Measurements from ENCODE around the gene IL1F10.

IL1F10 gene

DNA sequence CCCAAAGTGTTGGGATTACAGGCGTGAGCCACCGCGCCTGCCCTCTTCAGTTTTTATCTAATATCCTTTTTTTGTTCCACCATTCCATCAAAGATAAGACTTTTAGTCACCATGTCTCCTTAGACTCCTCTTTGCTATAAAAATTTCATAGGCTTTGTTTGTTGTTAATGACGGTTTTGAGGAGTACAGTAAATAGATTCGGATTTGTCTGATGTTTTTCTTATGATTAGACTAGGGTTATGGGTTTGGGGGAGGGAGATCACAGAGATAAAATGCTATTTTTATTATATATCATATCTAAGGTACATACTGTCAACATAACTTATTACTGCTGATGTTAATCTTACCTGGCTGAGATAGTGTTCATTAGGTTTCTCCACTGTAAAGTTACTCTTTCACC lies 21.3 kb upstream of the IL1F10 start:
- no peak for TF ChIP-seq CTCF (conservative IDR thresholded peaks at IDR 0.05; ENCODE audit: low read depth, low read length)
- no peak for DNase-seq (ENCODE audit: low read depth)
- H3K4me3 ChIP-seq (ENCODE audit: low read depth, low read length), result no peak overlapping the region

DNA sequence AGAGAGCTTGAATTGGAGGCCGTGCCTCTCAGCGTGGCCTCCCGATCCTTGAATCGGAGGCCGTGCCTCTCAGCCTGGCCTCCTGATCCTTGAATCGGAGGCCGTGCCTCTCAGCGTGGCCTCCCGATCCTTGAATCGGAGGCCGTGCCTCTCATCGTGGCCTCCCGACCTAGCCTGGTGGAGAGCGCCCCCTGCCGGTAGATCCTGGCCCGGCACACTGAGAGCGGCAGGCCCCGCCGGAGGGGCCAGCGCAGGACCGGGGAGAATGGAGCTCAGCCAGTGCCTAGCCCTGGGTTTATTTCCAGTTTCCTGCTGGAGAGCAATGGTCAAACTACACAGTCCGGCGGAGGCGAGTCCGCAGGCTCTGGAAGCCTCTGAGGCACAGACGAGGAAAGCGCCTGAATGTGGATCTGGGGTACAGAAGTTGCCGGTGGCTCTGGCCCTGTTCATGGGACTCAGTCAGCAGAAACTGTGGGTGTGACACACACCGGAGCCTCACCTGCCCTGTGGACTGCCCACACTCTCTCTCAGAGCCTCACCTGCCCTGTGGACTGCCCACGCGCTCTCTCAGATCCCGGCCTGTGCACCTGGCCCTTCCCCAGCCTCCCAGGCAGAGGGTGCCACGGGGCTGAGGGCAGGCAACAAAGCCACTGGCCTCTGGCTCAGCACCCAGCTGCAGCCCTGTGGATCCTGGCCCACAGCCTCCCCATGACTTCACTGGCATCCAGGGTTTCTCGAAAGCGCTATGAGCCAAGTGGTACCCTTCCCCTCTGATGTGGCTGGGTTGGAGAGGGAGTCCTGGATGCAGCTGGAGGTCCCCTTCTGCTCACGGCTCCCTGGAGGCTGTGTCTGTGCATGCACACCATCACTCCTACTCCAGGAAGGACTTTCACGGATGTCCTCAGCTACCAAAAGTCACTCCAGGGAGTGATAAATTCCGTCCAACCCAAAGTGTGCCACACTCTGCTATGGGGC lies 16.6 kb upstream of the IL1F10 start:
- no peak overlapping the region for H3K4me3 ChIP-seq (ENCODE audit: low read depth, low read length)
- no peak for TF ChIP-seq CTCF (conservative IDR thresholded peaks at IDR 0.05; ENCODE audit: low read depth, low read length)
- DNase-seq (ENCODE audit: low read depth), result no peak

DNA sequence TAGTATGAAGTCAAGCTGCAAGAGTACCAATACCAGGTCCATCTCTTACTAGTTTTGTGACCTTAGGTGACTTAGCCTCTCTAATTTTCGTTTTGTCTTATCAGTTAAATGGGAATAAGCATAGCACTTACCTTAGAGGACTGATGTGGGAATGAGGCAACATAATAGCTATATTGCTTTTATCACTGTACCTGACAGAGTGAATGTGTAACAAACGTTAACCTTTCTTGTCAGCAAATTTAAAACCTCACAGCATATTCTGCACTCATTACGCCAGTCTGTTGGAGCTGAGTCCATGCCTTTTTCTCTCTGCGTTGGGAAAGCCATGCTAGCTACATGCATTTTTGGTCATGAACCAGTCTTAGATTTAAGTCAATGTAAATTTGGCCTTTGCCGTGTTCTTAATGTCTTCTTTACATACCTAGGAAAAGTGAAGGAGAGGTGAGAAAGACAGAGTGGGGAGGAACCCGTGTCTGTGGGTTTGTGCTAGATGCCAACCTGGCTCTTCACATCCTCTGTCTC lies 15.3 kb upstream of the IL1F10 start, which contains the start of gene IL36B:
Gene IL36B, minus strand, starts transcription at position 472 of the 522 bp plus-strand sequence.
- TF ChIP-seq CTCF (conservative IDR thresholded peaks at IDR 0.05; ENCODE audit: low read depth, low read length), result no peak
- DNase-seq (ENCODE audit: low read depth), result no peak
- H3K4me3 ChIP-seq (ENCODE audit: low read depth, low read length), result no peak within 1 kb of the TSS

DNA sequence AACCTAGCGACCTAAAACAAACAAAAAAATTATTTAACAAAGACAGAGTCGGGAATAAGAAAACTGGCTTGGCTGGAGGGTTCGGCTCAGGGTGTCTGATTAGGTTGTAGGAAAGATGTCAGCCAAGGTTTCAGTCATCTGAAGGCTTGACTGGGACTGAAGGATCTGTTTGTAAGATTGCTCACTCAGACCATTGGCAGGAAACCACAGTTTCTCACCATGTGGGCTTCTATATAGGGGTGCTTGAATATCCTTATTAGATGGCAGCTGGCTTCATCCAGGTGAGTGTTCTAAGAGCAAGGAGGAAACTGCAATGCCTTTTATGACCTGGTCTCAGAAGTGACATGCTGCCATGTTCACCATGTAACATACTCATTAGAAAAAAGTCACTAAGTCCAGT lies 14.1 kb upstream of the IL1F10 start:
- no peak for TF ChIP-seq CTCF (conservative IDR thresholded peaks at IDR 0.05; ENCODE audit: low read depth, low read length)
- no peak for DNase-seq (ENCODE audit: low read depth)
- no peak overlapping the region for H3K4me3 ChIP-seq (ENCODE audit: low read depth, low read length)

- no peak for DNase-seq (ENCODE audit: low read depth)
- H3K4me3 ChIP-seq (ENCODE audit: low read depth, low read length), result no peak overlapping the region
- no peak for TF ChIP-seq CTCF (conservative IDR thresholded peaks at IDR 0.05; ENCODE audit: low read depth, low read length)
Measured at GRCh38 chr2:113054066-113054465, 13.7 kb upstream of the IL1F10 start.

DNA sequence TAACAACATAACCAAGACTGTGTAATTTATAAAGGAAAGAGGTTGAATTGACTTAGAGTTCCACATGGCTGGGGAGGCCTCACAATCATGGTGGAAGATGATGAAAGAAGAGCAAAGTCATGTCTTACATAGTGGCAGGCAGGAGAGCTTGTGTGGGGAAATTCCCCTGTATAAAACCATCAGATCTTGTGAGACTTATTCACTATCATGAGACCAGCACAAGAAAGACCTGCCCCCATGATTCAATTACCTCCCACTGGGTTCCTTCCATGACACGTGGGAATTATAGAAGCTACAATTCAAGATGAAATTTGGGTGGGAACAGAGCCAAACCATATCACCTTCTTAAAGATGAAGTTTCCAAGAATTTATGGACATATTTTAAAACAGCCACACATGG lies 11.2 kb upstream of the IL1F10 start:
- H3K4me3 ChIP-seq (ENCODE audit: low read depth, low read length), result no peak overlapping the region
- DNase-seq (ENCODE audit: low read depth), result peak; percentile 17
- TF ChIP-seq CTCF (conservative IDR thresholded peaks at IDR 0.05; ENCODE audit: low read depth, low read length), result no peak
